GM18505 (cell line): Measurements from ENCODE around the gene AMZ1.
A peak's percentile ranks its signal among the peaks of the same experiment; 100 is the strongest.
"Not testable (repeated sequence)": the region's sequence is repeated elsewhere in the genome, so short reads cannot be mapped to it uniquely, and the experiment has no call there.

Experiments used
- ATAC-seq: cut with Tn5 transposase; IDR thresholded peaks from one replicate; pipeline ENCODE4 v1.9.1; 2021; ENCODE audit not compliant: unreplicated experiment
- POLR2A ChIP-seq: IDR thresholded peaks from 4 replicates; pipeline ENCODE4 v1.6.1; 2011; ENCODE audit warnings: borderline replicate concordance; ENCODE audit not compliant: insufficient read depth, insufficient read length; ENCODE audit errors: extremely low read depth

Gene AMZ1

GRCh38 chr7:2738766-2739549 is 51.0 kb downstream of the AMZ1 start:
- ATAC-seq, result no peak

GRCh38 chr7:2743523-2744185 is 55.7 kb downstream of the AMZ1 start:
- not testable (repeated sequence) for ATAC-seq

More at GRCh38 chr7:2738766-2739549, 51.0 kb downstream of the AMZ1 start:
- TF ChIP-seq POLR2A, result no peak

- not testable (repeated sequence) for ATAC-seq
These were observed 60.7 kb downstream of the AMZ1 start for GRCh38 chr7:2748684-2749083.

GRCh38 chr7:2750004-2750407 is 62.0 kb downstream of the AMZ1 start:
- TF ChIP-seq POLR2A, result no peak
- no peak for ATAC-seq

GRCh38 chr7:2751086-2751485 is 63.1 kb downstream of the AMZ1 start:
- no peak for TF ChIP-seq POLR2A
- no peak for ATAC-seq

- no peak for TF ChIP-seq POLR2A
- no peak for ATAC-seq
These were observed 65.1 kb downstream of the AMZ1 start for GRCh38 chr7:2753148-2753547.

- ATAC-seq, result no peak
- TF ChIP-seq POLR2A, result no peak
These were observed 66.1 kb downstream of the AMZ1 start for GRCh38 chr7:2754086-2754485.

GRCh38 chr7:2754912-2755311 is 66.9 kb downstream of the AMZ1 start:
- no peak for ATAC-seq

GRCh38 chr7:2755531-2755930 is 67.5 kb downstream of the AMZ1 start:
- no peak for ATAC-seq
- TF ChIP-seq POLR2A, result no peak

More at GRCh38 chr7:2754912-2755311, 66.9 kb downstream of the AMZ1 start:
- no peak for TF ChIP-seq POLR2A

- no peak for TF ChIP-seq POLR2A
- no peak for ATAC-seq
These were observed 69.4 kb downstream of the AMZ1 start for GRCh38 chr7:2757361-2757903.

- ATAC-seq, result peak; percentile 62
- TF ChIP-seq POLR2A, result no peak
These were observed 70.1 kb downstream of the AMZ1 start for GRCh38 chr7:2757904-2758672.

GRCh38 chr7:2758673-2759616 is 70.9 kb downstream of the AMZ1 start:
- TF ChIP-seq POLR2A, result no peak
- ATAC-seq, result no peak

GRCh38 chr7:2759736-2760097 is 71.7 kb downstream of the AMZ1 start:
- no peak for TF ChIP-seq POLR2A
- no peak for ATAC-seq
